Islet of Langerhans (tissue), 1 donor: Measurements from ENCODE around the gene SCNN1A.
"Not testable (repeated sequence)": the region's sequence is repeated elsewhere in the genome, so short reads cannot be mapped to it uniquely, and the experiment has no call there.

Experiments
- FAIRE-seq: peaks from one replicate; lab custom pipeline; 2011; peaks lifted over from hg19 to GRCh38; lab: Jason Lieb, UNC

Gene SCNN1A

DNA sequence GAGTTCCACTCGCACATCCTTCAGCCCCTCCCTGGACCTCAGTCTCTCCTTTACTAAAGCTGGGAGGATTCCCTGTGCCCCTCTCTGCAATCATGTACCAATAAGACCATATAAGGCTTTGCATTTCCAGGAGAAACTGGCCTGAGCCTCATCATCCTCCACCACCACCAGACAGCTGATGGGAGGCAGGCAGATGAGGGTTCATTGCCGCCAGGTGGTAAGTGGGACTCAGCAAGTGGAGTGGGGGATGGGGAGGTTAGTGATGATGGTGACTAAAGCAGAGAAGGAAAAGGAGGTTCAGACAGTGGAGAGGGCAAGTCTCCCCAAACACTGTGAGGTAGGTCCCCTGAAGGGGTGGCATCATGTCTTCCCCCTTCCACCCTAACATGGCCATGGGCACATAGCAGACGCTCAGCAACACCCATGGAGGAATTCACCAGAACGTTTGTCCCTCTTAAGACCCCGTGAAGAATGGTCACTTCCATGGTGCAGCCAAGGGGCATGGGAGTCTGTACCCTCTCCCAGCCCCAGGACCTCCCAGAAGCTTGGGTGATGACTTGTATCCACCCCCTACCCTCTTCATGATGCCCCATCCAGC is 29.0 kb downstream of the SCNN1A start:
- no peak for FAIRE-seq

DNA sequence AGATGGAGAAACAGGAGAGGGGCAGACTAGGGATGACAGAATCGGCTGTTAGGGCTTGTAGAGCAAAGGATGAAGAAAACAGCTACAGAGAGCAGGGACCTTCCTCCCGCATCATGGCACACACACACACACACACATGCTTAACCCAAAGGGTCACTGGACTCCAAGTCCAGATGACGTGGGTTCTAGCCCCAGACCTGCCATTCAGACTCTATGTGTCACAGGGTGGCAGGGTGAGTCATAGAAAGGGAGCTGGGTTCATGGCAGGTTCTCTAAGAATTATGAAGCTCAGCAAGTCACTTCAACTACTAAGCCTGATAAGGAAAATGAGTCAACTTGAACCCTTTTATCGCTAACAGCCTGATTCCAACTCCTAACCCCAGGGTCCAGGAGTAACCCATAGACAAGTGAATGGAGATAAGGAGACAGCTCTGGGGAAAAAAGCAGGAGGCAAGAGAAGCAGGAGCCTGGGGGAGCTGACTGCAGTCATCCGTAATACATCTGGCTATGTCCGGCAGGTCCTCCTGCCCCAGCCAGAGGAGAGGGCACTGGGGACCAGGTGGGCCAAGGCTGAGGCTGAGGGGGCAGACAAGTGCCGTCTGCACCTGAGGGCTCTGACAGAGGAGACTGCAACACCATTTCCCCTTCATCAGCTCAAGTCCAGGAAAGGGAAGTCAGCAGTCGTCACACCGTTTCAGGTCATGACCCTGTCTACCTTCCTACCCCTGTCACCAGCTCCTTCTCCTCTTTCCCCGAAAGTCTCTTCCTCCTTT is 29.9 kb downstream of the SCNN1A start:
- FAIRE-seq: no peak

DNA sequence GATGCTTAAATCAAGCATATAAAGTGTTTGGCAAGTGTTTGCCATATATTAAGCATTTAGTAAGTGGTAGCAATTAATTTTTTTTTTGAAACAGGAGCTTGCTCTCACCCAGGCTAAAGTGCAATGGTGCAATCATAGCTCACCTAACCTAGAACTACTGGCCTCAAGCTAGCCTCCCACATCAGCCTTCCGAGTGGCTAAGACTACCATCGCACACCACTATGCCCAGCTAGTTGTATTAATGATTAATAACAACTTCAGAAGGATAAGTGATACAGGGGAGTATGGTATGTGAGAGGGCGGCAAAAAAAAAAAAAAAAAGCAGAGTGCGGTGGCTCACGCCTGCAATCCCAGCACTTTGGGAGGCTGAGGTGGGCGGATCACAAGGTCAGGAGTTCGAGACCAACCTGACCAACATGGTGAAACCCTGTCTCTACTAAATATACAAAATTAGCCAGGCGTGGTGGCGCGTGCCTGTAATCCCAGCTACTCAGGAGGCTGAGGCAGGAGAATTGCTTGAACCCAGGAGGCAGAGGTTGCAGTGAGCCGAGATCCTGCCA is 31.2 kb downstream of the SCNN1A start:
- not testable (repeated sequence) for FAIRE-seq

DNA sequence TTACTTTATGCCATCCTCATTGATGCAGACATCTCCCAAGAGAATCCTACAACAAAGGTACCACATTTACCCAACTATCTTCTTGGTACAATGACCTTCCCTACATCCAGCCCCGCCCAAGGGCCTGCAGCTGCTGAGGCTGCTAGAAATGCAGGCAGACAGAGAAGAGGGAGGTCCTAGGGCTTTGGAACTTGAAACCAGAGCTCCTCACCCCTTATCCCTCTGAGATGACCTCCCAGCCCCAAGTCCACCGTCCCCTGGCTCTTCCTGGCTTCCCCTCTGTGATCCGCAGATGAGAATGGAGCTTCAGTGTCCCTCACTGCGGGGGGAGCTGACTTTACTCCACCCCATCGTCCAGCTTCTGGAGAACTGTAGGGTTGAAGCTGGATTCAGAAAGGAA is 31.8 kb downstream of the SCNN1A start:
- FAIRE-seq: no peak

DNA sequence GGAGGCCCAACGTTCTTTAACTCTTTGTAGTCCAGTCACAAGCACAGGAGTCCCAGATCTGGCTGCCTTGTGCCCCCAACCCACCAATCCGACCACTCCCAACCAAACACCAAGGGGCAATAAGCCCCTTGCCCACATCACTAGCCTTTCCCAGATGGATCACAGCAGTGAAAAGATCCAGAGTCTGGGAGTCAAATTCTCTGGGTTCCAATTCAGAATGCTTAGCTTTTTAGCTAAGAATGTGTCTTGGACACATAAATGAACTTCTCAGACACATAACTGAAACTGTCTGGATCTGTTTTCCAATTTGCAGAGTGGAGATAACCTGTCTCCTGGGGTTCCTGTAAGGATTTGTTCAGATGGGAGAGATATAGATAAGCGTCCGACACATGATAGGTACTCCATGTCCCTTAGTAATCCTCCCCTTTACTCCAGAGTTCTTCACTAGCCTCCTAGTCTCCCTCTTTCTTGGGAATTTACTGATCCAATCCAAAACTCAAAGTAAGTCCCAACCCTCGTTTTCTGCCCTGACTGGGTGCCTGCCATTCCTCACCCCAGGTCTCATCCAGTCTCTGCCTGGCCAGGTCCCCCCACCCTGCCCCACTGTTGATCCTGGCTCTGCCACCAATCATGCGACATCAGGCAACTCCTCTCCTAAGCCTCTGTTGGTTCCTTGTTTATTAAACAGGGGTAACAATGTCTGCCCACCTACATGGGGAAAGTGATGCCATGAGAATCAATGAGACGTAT is 33.0 kb downstream of the SCNN1A start:
- FAIRE-seq: no peak

DNA sequence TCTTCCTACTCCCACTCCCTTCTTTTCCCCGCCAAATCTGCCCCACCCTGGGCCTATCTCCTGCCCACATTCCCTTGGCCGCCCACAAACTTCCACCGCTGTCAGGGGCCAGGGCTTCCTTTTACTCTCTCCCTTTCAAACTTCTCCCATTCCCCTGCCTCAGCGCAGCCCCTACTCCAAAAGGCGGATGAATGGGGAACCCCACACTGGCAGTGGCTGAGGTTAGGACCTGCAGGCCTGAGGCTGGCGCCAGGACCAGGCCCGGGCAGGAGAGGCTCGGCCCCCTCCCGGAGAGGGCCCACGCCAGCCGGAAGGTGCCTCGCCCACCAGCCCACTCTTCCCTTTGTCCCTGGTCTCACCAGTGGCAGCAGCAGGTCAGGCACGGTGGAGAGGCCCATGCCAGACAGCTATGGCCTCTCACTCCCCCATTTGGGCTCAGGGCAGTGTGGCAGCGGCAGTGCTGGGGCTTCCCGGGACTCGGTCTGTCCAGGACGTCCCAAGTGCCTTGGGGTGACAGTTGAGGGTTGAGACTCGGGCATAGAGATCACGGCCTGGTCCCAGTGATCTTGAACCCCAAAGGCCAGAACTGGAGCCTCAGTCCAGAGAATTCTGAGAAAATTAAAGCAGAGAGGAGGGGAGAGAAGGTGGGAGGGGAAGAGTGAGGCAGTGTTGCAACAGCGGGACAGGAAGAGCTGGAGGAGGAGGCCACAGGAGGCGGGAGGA is 33.8 kb downstream of the SCNN1A start, which contains the start of gene TNFRSF1A:
TSS of gene TNFRSF1A (minus strand) at position 660 of the 723 bp plus-strand sequence. CDS start at position 398, 262 bp downstream.
- FAIRE-seq: no peak

DNA sequence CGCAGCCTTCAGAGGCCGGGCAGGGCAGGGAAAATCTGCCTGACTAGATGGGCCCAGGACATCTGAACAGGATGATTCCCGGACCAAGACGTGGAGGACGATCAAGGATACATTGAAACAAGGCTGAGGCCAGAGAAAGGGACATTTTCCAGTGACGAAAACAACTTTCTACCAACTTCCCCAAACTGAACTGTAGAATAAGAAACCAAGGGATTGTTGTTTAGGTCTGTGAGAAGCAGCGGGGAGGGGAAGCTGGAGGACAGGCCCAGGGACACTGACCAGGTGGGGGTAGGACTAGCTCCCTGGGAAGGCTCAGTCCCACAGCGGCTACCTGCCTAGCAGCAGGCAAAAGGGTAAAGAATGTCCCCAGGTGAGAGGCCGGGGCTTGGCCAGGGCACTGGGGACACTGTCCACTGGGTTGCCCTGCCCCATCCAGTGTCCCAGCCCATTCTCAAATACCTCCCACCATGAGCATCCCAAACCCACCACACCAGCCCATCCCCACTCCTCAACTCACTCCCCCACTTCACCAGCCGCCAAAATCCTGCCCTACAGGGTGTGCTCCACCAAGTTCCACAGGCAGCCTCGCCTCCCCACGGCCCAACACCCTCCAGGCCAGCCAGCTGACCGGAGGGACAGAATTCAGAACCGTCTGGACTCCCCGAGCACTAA is 34.5 kb downstream of the SCNN1A start:
- no peak for FAIRE-seq

DNA sequence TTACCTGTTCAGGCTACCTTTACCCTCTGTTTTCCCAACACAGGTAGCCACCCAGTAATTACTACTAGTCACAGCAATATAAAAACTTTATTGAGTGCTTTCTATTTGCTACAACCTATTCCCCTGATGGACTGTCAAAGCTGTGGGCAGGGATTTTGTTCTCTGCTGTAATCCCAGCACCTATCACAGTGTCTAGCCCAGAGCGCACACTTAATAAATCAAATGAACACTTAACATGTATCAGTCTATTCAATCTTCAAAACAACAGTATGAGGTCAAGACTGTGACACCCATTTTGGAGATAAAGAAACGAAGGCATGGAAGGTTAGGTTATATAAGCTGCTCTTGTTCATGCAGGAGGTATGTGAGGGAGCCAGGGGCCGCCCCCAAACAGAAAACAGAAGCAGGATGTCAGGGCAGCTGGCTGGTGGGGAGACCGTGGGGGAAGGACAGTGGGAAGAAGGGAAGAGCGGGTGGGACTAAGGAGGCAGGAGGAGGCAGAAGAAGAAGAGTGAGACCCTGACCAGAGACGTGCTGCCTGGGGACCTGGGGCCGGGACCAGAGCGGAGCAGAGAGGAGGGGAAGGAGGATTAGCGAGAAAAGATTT is 35.2 kb downstream of the SCNN1A start:
- FAIRE-seq: no peak

GRCh38 chr12:6338955-6339354 is 36.4 kb downstream of the SCNN1A start:
- FAIRE-seq: no peak

- FAIRE-seq: not testable (repeated sequence)
Observed at GRCh38 chr12:6338536-6338935, 36.8 kb downstream of the SCNN1A start.

DNA sequence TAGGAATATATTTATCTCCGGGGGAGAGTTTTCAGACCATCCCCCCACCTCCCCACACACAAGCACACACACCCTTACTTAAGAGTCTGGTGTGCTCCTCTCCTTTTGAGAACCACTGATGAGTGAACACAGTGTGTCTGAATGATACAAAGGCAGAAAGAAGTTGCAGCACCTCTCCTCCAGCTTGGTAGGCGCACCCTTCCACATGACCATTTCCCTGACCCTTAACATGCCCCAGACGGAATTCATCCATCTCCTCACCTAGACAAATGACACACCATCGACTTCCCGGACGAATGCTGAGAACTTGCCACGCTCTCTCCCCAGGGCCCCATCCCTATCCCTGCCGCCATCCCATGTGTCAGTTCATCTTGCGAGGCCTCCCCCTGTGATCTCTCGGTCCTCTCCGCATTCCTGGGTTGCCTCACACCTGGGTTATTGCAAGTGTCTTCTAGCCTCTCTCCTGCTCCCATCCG is 37.4 kb downstream of the SCNN1A start:
- no peak for FAIRE-seq

DNA sequence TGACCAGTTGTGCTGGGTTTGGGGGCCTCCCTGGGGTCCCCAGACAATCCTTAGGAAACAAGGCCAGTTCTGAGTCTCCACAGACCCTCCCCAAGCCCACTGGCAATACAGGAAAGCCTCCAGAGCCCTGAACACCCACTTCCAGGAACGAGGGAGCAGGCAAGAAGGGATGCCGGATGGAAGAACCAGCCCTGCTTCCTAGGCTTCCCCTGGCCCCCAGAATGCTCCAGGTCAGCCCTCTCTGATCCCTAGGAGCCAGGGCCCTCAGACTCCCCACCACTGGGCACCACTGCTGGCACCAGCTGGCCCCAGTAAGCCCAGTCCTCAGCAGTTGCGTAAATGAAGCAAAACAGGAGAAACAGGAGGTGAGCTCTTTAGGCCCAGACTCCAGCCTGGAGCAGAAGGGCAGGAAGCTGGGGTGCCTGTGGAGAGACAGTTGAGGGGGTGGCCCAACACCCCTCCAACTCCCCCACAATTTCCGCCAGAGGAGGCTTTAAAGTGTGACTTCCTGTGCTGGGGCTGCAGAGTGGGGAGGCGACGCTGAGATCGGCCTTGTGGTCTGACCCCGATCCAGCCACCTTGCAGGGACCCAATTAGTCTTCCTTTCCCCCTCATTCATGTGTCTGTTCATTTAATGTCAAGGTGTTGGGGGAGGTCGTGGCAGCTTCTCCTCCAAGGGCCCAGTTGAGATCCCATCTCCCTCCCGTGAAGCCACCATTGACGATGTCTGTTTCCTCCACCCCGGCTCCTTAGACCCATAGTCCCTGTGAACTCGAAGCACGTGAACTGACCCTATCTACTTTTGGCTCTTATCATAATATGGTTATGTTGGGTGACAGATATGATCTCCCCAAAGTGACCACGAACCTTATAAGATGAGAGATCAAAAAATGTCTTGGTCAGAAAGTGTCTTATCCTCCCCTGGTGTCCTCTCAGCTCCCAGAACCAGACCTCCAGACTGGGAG is 38.2 kb downstream of the SCNN1A start:
- no peak for FAIRE-seq

DNA sequence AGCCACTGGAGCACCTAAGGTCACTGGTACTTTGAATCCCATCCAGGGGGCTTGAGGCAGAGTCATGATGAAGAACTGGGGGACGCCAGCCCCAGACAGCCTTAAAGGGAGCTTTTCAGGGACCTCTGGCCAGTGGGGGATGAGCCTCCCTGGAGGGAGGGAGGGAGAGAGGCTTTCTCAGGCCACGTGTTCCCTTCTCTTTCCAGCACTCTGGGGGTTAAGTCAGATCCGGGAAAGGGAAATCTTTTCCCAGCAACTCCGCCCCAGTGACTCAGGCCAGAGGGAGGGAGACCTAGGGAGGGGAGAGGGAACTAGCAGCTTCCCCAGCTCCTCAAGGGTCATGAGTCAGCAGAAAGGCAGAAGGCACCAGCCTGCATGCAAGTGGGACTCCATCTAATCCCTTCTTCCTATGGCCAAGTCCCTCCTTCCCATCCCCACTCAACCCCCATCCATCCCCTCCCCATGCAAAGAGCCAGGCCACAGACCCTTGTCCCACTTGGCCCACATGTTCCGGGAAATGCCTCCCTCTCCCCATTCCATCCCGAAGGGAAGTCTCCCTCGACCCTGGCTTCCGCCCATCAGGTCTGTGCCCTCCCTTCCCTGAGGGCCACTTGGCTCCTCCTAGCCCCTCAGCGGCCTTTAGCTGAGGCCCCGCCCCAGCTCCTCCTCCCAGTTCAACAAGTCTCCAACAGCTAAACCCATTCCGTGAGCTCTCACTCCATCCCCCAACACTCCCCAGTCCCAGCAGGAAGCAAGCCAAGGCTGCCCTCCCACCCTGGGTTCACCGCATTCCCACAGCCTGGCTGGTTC is 39.1 kb downstream of the SCNN1A start:
- peak; percentile 95 for FAIRE-seq

DNA sequence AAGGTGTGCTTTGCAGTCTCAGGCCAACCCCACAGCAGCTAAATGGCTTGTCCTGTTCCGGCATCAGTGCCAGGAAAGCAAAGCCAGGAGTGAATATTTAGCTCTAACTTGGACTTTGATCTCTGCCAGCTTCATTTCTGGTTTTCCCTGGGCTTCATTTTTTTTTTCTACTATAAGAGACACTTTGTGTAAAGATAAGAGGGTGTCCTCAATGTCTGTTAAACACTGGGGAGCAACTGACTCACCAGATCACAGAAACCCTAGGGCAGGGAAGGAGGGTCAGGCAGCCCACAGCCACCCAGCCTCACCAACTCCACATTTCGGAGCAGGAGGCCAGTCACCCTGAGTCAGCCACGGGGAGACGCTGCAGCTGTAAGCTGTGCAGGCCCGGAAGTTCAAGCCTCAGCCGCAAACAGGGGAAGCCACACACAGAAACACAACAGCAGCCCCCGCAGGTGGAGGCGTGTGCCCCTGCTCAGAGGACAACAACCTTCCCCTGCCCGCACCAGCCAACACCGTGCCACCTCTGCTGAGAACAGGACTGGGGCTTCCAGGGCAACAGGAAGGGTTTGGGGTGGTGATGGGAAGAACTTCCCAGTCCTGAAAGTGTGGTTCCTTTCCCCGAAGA is 39.8 kb downstream of the SCNN1A start:
- peak; percentile 38 for FAIRE-seq

GRCh38 chr12:6334940-6335450 is 40.4 kb downstream of the SCNN1A start:
- no peak for FAIRE-seq

DNA sequence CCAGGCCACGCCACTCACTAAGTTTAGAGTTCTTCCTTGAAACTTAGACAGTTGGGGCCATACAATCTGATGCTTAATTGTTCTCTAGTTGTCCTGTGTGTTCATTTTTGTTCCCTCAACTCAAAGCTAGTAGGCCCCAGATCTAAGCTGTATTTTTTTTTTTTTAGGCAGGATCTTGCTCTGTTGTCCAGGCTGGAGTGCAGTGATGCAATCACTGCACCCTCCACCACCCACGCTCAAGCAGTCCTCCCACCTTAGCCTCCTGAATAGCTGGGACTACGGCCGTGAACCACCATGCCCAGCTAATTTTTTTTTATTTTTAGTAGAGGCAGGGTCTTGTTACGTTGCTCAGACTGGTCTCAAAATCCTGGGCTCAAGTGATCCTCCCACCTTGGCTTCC is 41.0 kb downstream of the SCNN1A start:
- FAIRE-seq: no peak

- FAIRE-seq: no peak
Observed at GRCh38 chr12:6333566-6333965, 41.8 kb downstream of the SCNN1A start.

DNA sequence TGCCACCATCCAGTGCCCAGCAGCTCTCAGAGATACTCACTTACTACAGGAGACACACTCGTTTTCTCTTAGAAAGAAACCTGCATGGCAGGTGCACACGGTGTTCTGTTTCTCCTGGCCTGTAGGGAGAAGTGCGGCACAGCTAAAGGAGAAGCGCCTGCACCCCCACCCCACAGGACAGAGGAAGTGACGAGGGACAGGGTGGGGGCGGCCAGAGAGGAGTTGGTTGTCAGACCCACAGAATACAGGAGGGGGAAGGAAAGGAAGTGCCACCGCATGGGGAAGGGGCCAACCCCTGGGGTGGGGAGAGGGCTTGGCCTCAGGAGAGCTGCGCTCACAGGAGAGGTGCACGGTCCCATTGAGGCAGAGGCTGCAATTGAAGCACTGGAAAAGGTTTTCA is 42.3 kb downstream of the SCNN1A start:
- FAIRE-seq: no peak
